Measurements from ENCODE around the gene TNPO3. TPM values are rescaled to one million over a fixed set of nuclear protein-coding genes. Genes with fewer than 3 reads are reported as not detected.
A peak's percentile ranks its signal among the peaks of the same experiment; 100 is the strongest.
"Not testable (repeated sequence)": the region's sequence is repeated elsewhere in the genome, so short reads cannot be mapped to it uniquely, and the experiment has no call there.

Gene TNPO3
- total RNA-seq, 1 donor from 2014 or later, result 45.9 TPM

DNA sequence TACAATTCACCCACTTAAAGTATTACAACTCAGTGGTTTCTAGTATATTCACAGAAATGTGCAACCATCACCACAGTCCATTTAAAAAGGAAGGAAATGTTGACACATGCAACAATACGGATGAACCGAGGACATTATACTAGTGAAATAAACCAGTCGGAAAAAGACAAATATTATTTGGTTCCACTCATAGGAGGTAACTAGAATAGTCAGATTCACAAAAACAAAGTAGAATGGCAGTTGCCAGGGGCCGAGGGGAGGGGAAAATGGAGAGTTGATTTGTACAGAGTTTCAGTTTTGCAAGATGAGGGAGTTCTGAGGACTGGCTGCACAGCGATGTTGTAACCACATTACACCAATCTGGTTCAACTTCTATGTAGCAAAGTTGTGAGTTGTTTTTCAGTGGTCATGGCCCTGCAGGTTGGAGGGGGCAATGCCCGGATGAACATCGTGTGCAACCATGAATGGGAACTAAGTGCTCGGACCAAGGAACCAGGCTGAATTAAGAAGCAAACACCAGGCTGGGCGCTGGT lies 17.6 kb upstream of the TNPO3 start:
- no peak overlapping the region for H3K27ac ChIP-seq (ENCODE audit: low read depth, low read length)
- no peaks in the 10 kb centered on the region for H3K4me1 ChIP-seq (ENCODE audit: control insufficient read depth in 3 of 3, insufficient read depth in 3 of 3, low read length in 3 of 3)
- H3K4me3 ChIP-seq (ENCODE audit: low read length in 3 of 3), result no peak overlapping the region
- H3K27me3 ChIP-seq (ENCODE audit: control insufficient read depth in 3 of 3, insufficient read depth in 3 of 3, low read length in 3 of 3), result peaks cover 3 to 8% (median 8%) of the 10 kb centered on the region in 3 donors
- H3K36me3 ChIP-seq (ENCODE audit: control insufficient read depth in 3 of 3, insufficient read depth in 3 of 3, low read length in 3 of 3), result no peaks in the 10 kb centered on the region
- H3K9me3 ChIP-seq (ENCODE audit: control insufficient read depth in 3 of 3, low read length in 3 of 3), result no peaks in the 10 kb centered on the region
- no peak overlapping the region for H3K9ac ChIP-seq (ENCODE audit: low read depth in 1 of 3, low read length in 3 of 3)

DNA sequence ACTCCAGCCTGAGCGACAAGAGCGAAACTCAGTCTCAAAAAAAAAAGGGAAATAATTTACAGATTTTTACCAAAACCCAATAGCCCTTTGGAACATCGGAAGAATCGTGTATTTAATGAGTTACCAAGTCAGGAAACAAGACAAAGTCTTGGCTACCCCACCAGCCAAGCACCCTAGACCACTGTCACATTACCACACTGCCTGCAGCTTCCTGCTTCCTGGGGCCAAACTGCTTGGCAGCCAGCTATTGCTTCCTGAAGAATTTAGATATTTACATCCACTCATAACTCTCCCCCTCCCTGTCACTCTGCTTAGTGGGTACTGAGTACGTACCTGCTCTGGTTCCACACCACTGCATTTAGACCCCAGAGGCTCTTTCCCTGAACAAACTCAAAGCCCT lies 14.1 kb upstream of the TNPO3 start:
- Histone ChIP-seq H3K4me3 (ENCODE audit: low read length in 3 of 3) (no peak overlapping the region), H3K27me3 (ENCODE audit: control insufficient read depth in 3 of 3, insufficient read depth in 3 of 3, low read length in 3 of 3) (peaks cover 3 to 11% (median 8%) of the 10 kb centered on the region in 3 donors), H3K36me3 (ENCODE audit: control insufficient read depth in 3 of 3, insufficient read depth in 3 of 3, low read length in 3 of 3) (no peaks in the 10 kb centered on the region), H3K9me3 (ENCODE audit: control insufficient read depth in 3 of 3, low read length in 3 of 3) (no peaks in the 10 kb centered on the region), H3K27ac (ENCODE audit: low read depth, low read length) (no peak overlapping the region), H3K4me1 (ENCODE audit: control insufficient read depth in 3 of 3, insufficient read depth in 3 of 3, low read length in 3 of 3) (no peaks in the 10 kb centered on the region), H3K9ac (ENCODE audit: low read depth in 1 of 3, low read length in 3 of 3) (no peak overlapping the region)

DNA sequence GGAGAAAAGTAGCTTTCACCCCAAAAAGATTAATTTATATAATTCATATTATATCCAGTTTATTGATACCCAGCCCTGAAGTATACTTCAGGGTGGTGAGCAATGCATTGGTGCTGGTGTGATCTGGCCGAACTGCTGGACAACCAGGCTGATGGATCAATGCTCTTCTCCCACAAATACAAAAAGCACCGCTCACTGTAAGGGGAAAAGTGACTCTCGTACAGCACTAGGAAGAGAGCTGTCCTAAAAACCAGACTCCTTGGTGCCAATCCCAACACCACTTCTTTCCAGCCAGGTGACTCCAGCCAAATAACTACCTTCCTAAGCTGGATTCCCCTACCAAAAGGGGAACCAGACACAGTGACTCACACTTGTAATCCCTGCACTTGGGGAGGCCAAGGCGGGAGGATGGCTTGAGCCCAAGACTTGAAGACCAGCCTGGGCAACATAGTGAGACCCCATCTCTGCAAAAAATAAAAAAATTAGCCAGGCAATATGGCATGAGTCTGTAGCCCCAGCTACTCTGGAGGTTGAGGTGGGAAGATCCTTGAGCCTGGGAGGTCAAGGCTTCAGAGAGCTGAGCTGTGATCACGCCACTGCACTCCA lies 13.1 kb upstream of the TNPO3 start:
- Histone ChIP-seq H3K4me1 (ENCODE audit: control insufficient read depth in 3 of 3, insufficient read depth in 3 of 3, low read length in 3 of 3) (no peaks in the 10 kb centered on the region), H3K27ac (ENCODE audit: low read depth, low read length) (no peak overlapping the region), H3K36me3 (ENCODE audit: control insufficient read depth in 3 of 3, insufficient read depth in 3 of 3, low read length in 3 of 3) (no peaks in the 10 kb centered on the region), H3K9me3 (ENCODE audit: control insufficient read depth in 3 of 3, low read length in 3 of 3) (no peaks in the 10 kb centered on the region), H3K27me3 (ENCODE audit: control insufficient read depth in 3 of 3, insufficient read depth in 3 of 3, low read length in 3 of 3) (peaks cover 3 to 11% (median 8%) of the 10 kb centered on the region in 3 donors), H3K4me3 (ENCODE audit: low read length in 3 of 3) (no peak overlapping the region), H3K9ac (ENCODE audit: low read depth in 1 of 3, low read length in 3 of 3) (no peak overlapping the region)

- not testable (repeated sequence) for H3K4me3 ChIP-seq (ENCODE audit: low read length in 3 of 3); H3K27ac ChIP-seq (ENCODE audit: low read depth, low read length)
- H3K27me3 ChIP-seq (ENCODE audit: control insufficient read depth in 3 of 3, insufficient read depth in 3 of 3, low read length in 3 of 3), result peaks cover 3 to 11% (median 8%) of the 10 kb centered on the region in 3 donors
Measured at GRCh38 chr7:129067132-129067561, 12.2 kb upstream of the TNPO3 start.

GRCh38 chr7:129066290-129067131 lies 11.6 kb upstream of the TNPO3 start:
- Histone ChIP-seq H3K27me3 (ENCODE audit: control insufficient read depth in 3 of 3, insufficient read depth in 3 of 3, low read length in 3 of 3) (peaks cover 3 to 11% (median 8%) of the 10 kb centered on the region in 3 donors), H3K36me3 (ENCODE audit: control insufficient read depth in 3 of 3, insufficient read depth in 3 of 3, low read length in 3 of 3) (no peaks in the 10 kb centered on the region), H3K9ac (ENCODE audit: low read depth in 1 of 3, low read length in 3 of 3) (no peak overlapping the region)

More at GRCh38 chr7:129067132-129067561, 12.2 kb upstream of the TNPO3 start:
- not testable (repeated sequence) for H3K36me3 ChIP-seq (ENCODE audit: control insufficient read depth in 3 of 3, insufficient read depth in 3 of 3, low read length in 3 of 3); H3K9ac ChIP-seq (ENCODE audit: low read depth in 1 of 3, low read length in 3 of 3); H3K4me1 ChIP-seq (ENCODE audit: control insufficient read depth in 3 of 3, insufficient read depth in 3 of 3, low read length in 3 of 3); H3K9me3 ChIP-seq (ENCODE audit: control insufficient read depth in 3 of 3, low read length in 3 of 3)

DNA sequence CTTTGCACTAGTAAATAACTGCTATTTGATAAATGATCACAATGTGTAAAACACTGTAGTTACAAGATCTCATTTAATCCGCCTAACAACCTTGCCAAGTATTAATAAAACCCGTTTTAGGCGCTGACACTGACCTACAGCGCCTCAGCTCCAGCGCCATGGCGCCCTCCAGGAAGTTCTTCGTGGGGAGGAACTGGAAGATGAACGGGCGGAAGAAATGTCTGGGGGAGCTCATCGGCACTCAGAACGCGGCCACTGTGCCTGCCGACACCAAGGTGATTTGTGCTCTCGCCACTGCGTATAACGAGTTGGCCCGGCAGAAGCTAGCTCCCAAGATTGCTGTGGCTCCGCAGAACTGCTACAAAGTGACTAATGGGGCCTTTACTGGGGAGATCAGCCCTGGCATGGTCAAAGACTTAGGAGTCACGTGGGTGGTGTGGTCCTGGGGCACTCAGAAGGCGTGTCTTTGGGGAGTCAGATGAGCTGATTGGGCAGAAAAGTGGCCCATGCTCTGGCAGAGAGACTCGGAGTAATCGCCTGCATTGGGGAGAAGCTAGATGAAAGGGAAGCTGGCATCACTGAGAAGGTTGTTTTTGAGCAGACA lies 1.1 kb upstream of the TNPO3 start:
- Histone ChIP-seq H3K9ac (ENCODE audit: low read depth in 1 of 3, low read length in 3 of 3) (no peak overlapping the region), H3K4me1 (ENCODE audit: control insufficient read depth in 3 of 3, insufficient read depth in 3 of 3, low read length in 3 of 3) (peaks cover 19 to 24% (median 21%) of the 10 kb centered on the region in 3 donors), H3K27ac (ENCODE audit: low read depth, low read length) (no peak overlapping the region), H3K4me3 (ENCODE audit: low read length in 3 of 3) (peak overlapping the region in 2 of 3 donors; percentile 100), H3K9me3 (ENCODE audit: control insufficient read depth in 3 of 3, low read length in 3 of 3) (no peaks in the 10 kb centered on the region), H3K27me3 (ENCODE audit: control insufficient read depth in 3 of 3, insufficient read depth in 3 of 3, low read length in 3 of 3) (no peaks in the 10 kb centered on the region), H3K36me3 (ENCODE audit: control insufficient read depth in 3 of 3, insufficient read depth in 3 of 3, low read length in 3 of 3) (peaks cover 0 to 4% (median 3%) of the 10 kb centered on the region in 3 donors)

More at GRCh38 chr7:129066290-129067131, 11.6 kb upstream of the TNPO3 start:
- Histone ChIP-seq H3K27ac (ENCODE audit: low read depth, low read length) (no peak overlapping the region), H3K4me1 (ENCODE audit: control insufficient read depth in 3 of 3, insufficient read depth in 3 of 3, low read length in 3 of 3) (no peaks in the 10 kb centered on the region), H3K9me3 (ENCODE audit: control insufficient read depth in 3 of 3, low read length in 3 of 3) (no peaks in the 10 kb centered on the region), H3K4me3 (ENCODE audit: low read length in 3 of 3) (no peak overlapping the region)

GRCh38 chr7:129055294-129055816 lies 444 bp upstream of the TNPO3 start:
- peaks cover 19 to 24% (median 21%) of the 10 kb centered on the region in 3 donors for H3K4me1 ChIP-seq (ENCODE audit: control insufficient read depth in 3 of 3, insufficient read depth in 3 of 3, low read length in 3 of 3)
- H3K9ac ChIP-seq (ENCODE audit: low read depth in 1 of 3, low read length in 3 of 3), result peak overlapping the region; percentile 98 to 99 (median 99)
- peak overlapping the region; percentile 99 to 100 (median 100) for H3K4me3 ChIP-seq (ENCODE audit: low read length in 3 of 3)
- peaks cover 0 to 4% (median 3%) of the 10 kb centered on the region in 3 donors for H3K36me3 ChIP-seq (ENCODE audit: control insufficient read depth in 3 of 3, insufficient read depth in 3 of 3, low read length in 3 of 3)
- H3K9me3 ChIP-seq (ENCODE audit: control insufficient read depth in 3 of 3, low read length in 3 of 3), result no peaks in the 10 kb centered on the region
- no peaks in the 10 kb centered on the region for H3K27me3 ChIP-seq (ENCODE audit: control insufficient read depth in 3 of 3, insufficient read depth in 3 of 3, low read length in 3 of 3)
- H3K27ac ChIP-seq (ENCODE audit: low read depth, low read length), result peak overlapping the region; percentile 99

DNA sequence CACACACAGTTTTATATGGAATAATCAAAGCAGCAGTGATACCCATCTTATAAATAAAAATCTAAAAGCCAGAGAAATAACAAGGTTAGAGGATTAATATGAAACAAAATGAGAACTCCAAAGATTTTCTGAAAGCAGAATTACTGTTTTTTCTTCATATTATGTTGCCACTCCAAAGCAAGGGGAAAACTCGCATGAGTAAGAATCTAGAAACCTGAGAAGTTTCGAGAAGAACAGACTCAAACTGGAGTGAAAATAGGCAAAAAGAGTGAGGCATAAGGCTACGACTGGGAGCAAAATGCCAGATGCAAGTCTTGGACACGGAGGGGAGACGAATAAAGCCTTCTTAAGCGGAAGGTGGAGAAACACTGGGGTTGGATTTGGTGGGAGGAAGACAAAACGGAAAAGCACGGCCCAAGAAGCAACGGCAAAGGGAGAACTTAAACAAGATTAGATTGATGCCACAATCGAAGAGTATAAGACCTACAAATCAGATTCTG lies 923 bp downstream of the TNPO3 start:
- Histone ChIP-seq H3K4me3 (ENCODE audit: low read length in 3 of 3) (peak overlapping the region; percentile 99 to 100 (median 100)), H3K9me3 (ENCODE audit: control insufficient read depth in 3 of 3, low read length in 3 of 3) (no peaks in the 10 kb centered on the region), H3K27me3 (ENCODE audit: control insufficient read depth in 3 of 3, insufficient read depth in 3 of 3, low read length in 3 of 3) (no peaks in the 10 kb centered on the region), H3K9ac (ENCODE audit: low read depth in 1 of 3, low read length in 3 of 3) (peak overlapping the region; percentile 98 to 99 (median 99)), H3K4me1 (ENCODE audit: control insufficient read depth in 3 of 3, insufficient read depth in 3 of 3, low read length in 3 of 3) (peaks cover 19 to 24% (median 21%) of the 10 kb centered on the region in 3 donors), H3K36me3 (ENCODE audit: control insufficient read depth in 3 of 3, insufficient read depth in 3 of 3, low read length in 3 of 3) (peaks cover 0 to 6% (median 3%) of the 10 kb centered on the region in 3 donors), H3K27ac (ENCODE audit: low read depth, low read length) (peak overlapping the region; percentile 99)

DNA sequence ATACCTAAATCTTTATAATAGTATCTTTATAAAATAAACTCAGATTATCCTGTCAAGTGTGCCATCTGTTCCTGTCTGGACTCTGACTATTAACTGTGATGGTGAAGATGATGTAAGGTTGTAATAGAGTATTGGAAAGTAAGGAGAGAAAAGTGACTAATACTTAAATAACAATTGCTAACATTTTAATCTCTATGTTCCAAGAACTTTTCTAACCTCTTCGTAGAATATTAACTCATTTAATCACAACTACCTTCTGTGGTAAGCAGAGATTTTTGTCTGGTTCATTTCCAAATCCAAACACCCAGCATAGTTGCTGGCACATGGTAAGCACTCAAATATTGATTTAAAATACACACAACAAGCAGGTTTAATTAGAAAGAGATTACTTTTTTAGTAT lies 2.5 kb downstream of the TNPO3 start:
- no peak overlapping the region for H3K9ac ChIP-seq (ENCODE audit: low read depth in 1 of 3, low read length in 3 of 3)
- H3K4me1 ChIP-seq (ENCODE audit: control insufficient read depth in 3 of 3, insufficient read depth in 3 of 3, low read length in 3 of 3), result peaks cover 19 to 29% (median 21%) of the 10 kb centered on the region in 3 donors
- H3K27ac ChIP-seq (ENCODE audit: low read depth, low read length), result no peak overlapping the region
- H3K36me3 ChIP-seq (ENCODE audit: control insufficient read depth in 3 of 3, insufficient read depth in 3 of 3, low read length in 3 of 3), result peaks cover 0 to 6% (median 3%) of the 10 kb centered on the region in 3 donors
- no peak overlapping the region for H3K4me3 ChIP-seq (ENCODE audit: low read length in 3 of 3)
- H3K9me3 ChIP-seq (ENCODE audit: control insufficient read depth in 3 of 3, low read length in 3 of 3), result no peaks in the 10 kb centered on the region
- H3K27me3 ChIP-seq (ENCODE audit: control insufficient read depth in 3 of 3, insufficient read depth in 3 of 3, low read length in 3 of 3), result no peaks in the 10 kb centered on the region

Measured in skeletal muscle tissue (tissue), 4 donors.